Stimulated activated CD8-positive, alpha-beta memory T cell treated with anti-CD3 and anti-CD28 coated beads, Interleukin-15, amount 100 ng/mL, for 48 hours (primary cell): ENCODE measurements around the gene CNTN5.

Experiments
- DNase-seq, 2 donors: peaks; one replicate each; pipeline ENCODE4 v3.0.0-alpha.2; 2020; ENCODE audit warnings: low read depth in 2 of 2

The CNTN5 gene

GRCh38 chr11:99170591-99170990 is 149.8 kb downstream of the CNTN5 start:
- DNase-seq, result no peak

DNA sequence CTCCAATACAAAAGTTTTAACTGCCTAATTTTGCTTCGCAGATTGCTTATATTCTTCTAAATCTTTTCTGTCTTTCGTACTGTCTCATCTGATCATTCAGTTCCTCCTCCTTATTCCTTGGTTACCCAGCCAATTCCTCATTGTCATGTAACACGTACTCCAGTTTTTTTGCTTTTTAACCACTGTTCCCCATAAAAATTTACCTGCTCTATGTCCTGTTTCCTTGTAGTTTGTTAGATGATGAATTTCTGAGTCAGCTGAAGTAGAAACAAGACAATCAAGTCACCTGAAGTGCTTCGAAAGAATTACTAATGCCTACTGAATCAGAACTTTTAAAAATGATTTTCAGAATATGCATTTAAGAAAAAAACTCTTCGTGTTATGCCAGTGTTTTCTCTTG is 150.6 kb downstream of the CNTN5 start:
- no peak for DNase-seq

DNA sequence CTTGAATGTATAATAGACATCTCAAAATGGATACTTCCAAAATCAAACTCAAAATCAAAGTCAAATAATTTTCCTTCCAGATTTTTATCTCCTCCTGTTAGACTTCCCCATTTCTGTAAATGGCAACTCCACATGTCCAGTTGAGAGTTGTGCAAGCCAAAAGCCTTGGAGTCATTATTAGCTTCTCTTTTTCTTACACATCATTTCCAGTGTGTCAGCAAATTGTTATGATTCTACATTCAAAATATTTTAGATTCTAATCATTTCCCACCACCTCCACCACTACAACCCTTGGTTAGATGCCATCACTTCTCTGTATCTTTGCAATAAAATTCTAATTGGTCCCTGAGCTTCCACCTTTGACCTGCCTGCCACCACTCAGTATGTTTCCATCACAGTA is 155.7 kb downstream of the CNTN5 start:
- DNase-seq, result no peak

- DNase-seq, result no peak
These were observed 156.7 kb downstream of the CNTN5 start for GRCh38 chr11:99177446-99177845.

DNA sequence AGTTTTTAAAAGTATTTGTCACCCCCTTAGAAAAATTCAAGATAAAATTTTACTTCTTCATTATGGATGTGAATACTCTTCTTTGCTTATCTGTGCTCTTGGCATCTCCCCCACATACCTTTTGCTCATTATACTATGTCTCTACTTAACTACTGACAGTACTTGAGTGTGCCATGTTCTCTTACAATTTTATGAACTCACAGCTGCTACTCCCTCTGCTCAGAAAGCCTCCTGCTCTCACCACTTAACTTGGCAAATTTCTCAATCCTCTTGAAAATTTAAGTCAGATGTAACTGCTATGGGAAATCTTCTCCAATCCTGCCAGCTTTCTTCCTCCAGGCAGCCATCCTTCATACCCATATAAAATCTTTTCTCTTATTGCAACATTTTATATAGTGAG is 163.4 kb downstream of the CNTN5 start:
- no peak for DNase-seq

DNA sequence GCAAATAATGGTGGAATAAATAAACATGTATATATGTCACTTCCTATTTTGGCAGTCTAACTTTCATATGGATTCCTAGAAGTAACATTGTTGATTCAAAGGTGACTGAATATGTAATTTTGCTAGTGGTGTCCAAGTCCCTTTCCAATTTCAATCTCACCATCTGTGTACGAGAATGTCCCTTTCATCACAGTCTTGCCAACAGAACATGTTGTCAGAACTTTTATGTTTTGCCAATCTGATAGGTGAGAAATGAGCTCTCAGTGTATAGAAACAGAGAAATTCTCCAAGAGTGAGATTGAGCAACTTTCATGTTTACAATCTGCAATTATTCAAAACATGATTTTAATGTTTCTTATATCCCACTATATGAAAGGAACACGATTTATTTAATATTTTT is 167.5 kb downstream of the CNTN5 start:
- no peak for DNase-seq

DNA sequence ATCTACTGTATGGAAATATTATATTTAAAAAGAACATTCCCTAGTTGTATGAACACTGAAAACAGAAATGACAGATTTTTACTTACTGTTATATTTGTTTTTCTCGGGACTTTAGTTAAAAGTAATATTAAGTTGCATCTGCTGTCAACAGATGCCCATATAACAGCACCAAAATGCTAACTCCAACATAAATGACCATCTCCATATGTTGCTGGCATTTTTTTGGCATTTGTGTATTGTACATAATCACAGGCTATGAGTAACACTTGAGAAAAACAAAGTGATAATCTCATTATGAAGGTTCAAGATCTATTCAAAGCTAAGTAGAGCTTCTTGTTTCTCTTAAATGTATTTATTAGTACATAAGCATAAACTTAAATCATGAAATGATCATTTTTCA is 172.0 kb downstream of the CNTN5 start:
- DNase-seq, result no peak

- DNase-seq, result no peak
These were observed 176.7 kb downstream of the CNTN5 start for GRCh38 chr11:99197477-99197876.

DNA sequence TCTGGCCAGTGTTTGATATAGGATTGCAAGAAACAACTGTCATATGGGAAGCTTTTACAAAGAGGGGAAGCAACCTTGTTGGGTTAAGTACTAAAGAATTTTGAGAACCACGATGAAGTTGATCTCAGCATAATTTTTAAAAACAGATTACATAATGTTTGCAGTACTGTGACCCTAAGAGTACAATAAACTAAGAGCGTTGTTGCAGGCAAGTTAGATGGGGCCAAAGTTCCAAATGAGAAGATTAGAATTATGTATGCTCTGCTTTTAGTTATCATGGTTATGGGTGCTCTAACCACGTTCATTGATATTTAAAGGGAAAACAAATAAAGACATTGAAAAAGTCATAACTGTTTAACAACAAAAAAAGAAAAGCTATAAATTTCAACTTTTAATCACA is 177.5 kb downstream of the CNTN5 start:
- DNase-seq, result no peak

- DNase-seq, result no peak
These were observed 178.6 kb downstream of the CNTN5 start for GRCh38 chr11:99199341-99199740.

DNA sequence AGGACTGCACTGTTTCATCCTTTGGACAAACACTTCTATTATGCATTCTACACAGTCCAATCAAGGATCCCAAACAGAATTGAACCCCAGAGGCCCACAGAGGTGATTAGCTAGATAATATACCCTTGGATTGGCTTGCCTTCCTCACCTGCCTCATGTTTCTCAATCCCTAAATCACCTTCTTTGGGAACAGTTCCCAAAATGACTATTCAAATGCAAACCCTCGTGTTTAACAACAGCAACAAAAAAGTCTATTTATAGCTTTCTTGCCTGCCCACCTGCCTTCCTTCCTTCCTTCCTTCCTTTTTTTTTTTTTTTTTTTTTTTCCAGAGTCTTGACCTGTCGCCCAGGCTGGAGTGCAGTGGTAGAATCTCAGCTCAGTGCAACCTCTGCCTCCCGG is 180.0 kb downstream of the CNTN5 start:
- no peak for DNase-seq

GRCh38 chr11:99208813-99209212 is 188.1 kb downstream of the CNTN5 start:
- no peak for DNase-seq

GRCh38 chr11:99229544-99229943 is 208.8 kb downstream of the CNTN5 start:
- no peak for DNase-seq

DNA sequence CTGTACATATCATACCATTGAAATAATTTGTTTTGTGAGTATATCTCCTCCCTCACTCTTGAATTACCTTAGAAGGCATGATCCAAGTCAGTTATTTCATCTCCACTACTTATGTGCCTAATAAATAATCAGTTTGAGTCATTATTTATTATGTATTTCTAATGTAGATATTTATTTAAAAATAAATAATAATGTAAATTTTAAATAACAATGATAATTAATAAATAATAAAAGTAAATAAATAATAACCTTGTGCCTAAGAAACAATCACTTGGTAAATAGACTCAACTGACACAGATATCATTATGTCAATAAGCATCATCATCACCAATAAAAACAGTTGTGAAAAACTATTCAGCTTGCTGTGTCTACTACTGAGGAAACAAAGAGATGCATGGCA is 213.8 kb downstream of the CNTN5 start:
- no peak for DNase-seq

DNA sequence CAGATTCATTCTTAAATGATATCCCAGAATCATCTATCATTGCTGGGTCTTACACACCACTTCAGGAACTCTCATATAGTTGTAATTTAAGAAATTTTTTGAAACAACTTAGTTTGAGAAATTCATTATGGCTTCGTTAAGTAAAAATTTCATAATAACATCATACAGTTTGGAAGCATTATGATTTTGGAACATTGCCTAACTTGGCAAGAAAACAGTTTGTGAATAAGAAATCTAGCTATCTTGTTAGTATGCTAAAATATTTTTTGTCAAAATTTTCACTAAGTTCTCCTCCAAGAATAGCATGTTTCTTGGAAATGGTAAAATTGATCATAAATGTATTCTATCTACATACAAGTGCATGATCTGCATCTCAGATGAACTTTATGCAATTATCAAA is 217.7 kb downstream of the CNTN5 start:
- no peak for DNase-seq

GRCh38 chr11:99240192-99241030 is 219.7 kb downstream of the CNTN5 start:
- DNase-seq, result no peak

DNA sequence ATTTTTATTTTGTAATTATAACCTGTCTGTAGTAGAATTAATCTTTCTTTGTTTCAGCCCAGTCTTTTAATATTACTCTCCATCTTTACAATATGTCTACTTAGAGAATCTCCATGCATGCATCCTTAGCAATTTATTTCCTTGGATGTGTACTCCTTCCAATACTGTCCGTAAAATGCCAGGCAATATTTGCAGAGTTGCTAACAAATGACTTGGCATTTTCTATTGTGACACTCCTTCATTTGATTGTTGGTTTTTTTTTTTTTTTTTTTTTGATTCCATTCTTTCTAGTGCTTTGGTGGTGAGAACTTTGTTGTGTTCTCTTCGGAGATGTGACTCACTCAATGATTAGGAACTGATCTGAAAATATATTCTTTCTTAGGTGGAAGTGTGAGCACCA is 220.3 kb downstream of the CNTN5 start:
- DNase-seq, result no peak

DNA sequence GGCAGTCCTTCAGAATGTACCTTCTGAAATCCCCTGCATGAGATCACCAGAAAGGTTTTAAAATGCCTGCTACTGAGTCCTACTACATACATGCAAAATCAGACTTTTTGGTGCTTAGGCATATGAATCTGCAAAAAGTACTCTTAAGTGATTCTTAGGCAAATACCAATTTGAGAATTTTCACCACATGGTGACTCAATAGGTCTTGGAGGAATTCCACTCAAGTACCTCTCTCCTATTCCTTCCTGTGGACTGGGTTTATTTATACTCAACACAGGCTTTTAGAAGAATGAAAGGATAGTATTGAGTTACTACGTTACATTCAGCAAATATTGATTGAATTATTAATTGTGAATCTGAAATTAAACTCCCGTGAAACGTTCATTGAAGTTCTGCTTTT is 223.9 kb downstream of the CNTN5 start:
- DNase-seq, result no peak

- DNase-seq, result no peak
These were observed 225.4 kb downstream of the CNTN5 start for GRCh38 chr11:99246199-99246598.

GRCh38 chr11:99256614-99257013 is 235.9 kb downstream of the CNTN5 start:
- no peak for DNase-seq

DNA sequence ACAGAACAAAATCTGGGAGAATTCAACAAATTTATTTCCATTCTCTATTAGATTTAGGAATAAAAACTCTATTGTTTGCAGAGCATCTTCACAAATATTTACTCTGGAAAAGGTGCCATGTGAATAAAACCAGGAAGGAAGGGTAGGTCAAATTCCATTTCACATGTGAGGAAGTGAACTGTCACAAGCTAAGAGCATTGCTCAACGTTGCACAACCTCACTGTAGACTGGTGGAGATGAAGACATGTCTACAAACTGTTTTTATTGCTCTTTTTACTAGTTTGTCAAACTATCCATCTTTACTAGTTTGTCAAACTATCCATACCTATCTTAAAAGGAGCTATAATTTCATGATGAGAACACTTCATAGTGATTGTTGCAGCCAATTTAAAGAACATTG is 236.4 kb downstream of the CNTN5 start:
- DNase-seq, result no peak

DNA sequence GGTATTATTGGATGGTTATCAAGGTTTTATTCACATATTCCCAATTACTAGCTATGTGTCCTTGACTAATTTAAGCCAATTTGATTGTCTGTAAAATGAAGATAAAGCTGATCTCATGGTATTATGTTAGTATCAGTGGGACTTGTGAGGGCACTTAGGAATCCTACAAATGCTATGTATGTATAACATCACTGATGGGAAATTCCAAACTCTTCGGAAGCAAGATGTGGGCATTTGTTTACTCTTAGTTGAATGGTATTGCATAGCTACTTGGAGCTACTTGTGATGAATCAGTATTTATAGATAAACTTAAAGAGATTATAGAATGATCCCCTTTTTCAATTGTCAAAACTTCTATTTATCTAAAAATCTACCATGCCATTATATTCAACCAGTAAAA is 239.9 kb downstream of the CNTN5 start:
- no peak for DNase-seq

DNA sequence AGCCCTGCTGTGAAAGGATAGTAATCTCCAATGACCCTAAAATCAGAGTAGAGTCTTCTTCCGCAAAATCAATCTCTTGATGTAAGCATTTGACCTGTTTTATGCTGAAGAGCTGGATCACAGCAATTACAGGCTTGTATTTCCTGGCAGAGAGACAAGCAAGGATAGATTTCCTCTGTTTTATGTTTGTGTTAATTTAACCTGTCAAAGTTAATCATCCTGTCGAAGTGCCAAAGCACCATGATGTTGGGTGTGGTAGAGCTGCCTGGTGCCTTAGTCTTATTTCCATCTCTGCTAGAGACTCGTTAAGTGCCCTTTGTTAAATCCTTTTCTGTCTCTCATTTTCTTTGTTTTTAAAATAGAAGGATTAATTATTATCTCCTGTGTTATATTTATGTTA is 248.1 kb downstream of the CNTN5 start:
- no peak for DNase-seq

- DNase-seq, result no peak
These were observed 250.8 kb downstream of the CNTN5 start for GRCh38 chr11:99271527-99271926.
